MM.1S (cell line): Measurements from ENCODE around the gene NABP1.

ENCODE experiments used
- CTCF ChIP-seq: fragments of 300-600 bp; sonication (generic); IDR thresholded peaks from 2 replicates; pipeline ENCODE4 v1.5.1; 2016; ENCODE audit warnings: antibody characterized with exemption, low read length, mixed read lengths
- EZH2 ChIP-seq: fragments of 300-600 bp; sonication (generic); optimal IDR thresholded peaks from 2 replicates; pipeline ENCODE3; 2017; ENCODE audit warnings: low read depth, mild to moderate bottlenecking, antibody characterized with exemption, low read length, mixed read lengths
- EZH2phosphoT487 ChIP-seq: fragments of 300-600 bp; sonication (generic); IDR thresholded peaks from 2 replicates; pipeline ENCODE4 v1.6.1; 2018; ENCODE audit warnings: antibody characterized with exemption, low read length

GRCh38 chr2:191701029-191701428 lies 23.1 kb downstream of the NABP1 start:
- TF ChIP-seq EZH2 (no peak), CTCF (no peak), EZH2phosphoT487 (no peak)
